GM12891 (cell line): Measurements from ENCODE around the gene ZRANB2.

Experiments
- PAX5 ChIP-seq: IDR thresholded peaks from 2 replicates; pipeline ENCODE4 v1.6.1; 2011; ENCODE audit warnings: low read length, moderate library complexity, mild to moderate bottlenecking; ENCODE audit not compliant: insufficient read depth, severe bottlenecking
- POLR2A ChIP-seq: IDR thresholded peaks from 2 replicates; pipeline ENCODE4 v1.6.1; 2011; ENCODE audit warnings: low read depth, low read length, control low read depth
- POLR2AphosphoS5 ChIP-seq: IDR thresholded peaks from 2 replicates; pipeline ENCODE4 v1.6.1; 2011; ENCODE audit warnings: low read depth, low read length, control low read depth
- SPI1 ChIP-seq: IDR thresholded peaks from 2 replicates; pipeline ENCODE4 v1.6.1; 2011; ENCODE audit warnings: low read depth, low read length, control low read depth

DNA sequence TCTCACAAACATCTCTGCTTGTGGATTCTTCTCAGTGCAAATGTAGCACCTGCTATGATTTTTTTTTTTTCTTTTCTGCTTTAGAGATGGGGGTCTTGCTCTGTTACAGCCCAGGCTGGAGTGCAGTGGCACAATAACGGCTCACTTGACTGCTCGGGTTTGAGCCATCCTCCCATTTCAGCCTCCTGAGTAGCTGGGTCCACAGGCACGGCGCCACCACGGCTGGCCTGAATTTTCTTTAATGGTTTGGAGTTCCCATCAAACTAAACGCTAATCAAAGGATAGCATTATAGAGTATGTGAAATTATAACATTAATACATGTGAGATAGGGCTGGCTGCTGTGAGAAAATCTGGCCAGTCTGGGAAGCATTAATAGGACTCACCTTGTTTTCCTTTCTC is 26.0 kb downstream of the ZRANB2 start:
- TF ChIP-seq POLR2A (no peak; the same call in 1 of the 2 replicates), POLR2AphosphoS5 (no peak), SPI1 (no peak), PAX5 (no peak)
